ENCODE data around the gene SNHG17. TPM values are rescaled to one million over a fixed set of nuclear protein-coding genes. Genes with fewer than 3 reads are reported as not detected.
A peak's percentile ranks its signal among the peaks of the same experiment; 100 is the strongest.
"Not testable (repeated sequence)": the region's sequence is repeated elsewhere in the genome, so short reads cannot be mapped to it uniquely, and the experiment has no call there.

Gene SNHG17
- total and polyA plus RNA-seq, 9 of the 15 experiments (the other 6 are each of a cell fraction or from before 2014, with no cell fraction given), result 29.8 to 106 (median 57.7) TPM

DNA sequence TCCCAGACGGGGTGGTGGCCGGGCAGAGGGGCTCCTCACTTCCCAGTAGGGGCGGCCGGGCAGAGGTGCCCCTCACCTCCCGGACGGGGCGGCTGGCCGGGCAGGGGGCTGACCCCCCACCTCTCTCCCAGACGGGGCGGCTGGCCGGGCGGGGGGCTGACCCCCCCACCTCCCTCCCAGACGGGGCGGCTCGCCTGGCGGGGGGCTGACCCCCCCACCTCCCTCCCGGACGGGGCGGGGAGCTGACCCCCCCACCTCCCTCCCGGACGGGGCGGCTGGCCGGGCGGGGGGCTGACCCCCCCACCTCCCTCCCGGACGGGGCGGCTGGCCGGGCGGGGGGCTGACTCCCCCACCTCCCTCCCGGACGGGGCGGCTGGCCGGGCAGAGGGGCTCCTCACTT, 26.0 kb upstream of the SNHG17 start:
- no CpG with 5 or more reads among the region's 33 CpGs for WGBS (ENCODE audit: insufficient coverage, low coverage, missing lambda C conversion rate)
- H3K9me1 ChIP-seq (ENCODE audit: control insufficient read depth, insufficient read depth, low read length); H3K27ac ChIP-seq (ENCODE audit: extremely low read depth, low read depth, low read length); ATAC-seq; H3K4me2 ChIP-seq (ENCODE audit: insufficient read depth, low read length); H3K9ac ChIP-seq (ENCODE audit: insufficient read depth in 1 of 2, low read depth in 2 of 2, low read length in 2 of 2); H4K20me1 ChIP-seq (replicated peaks; ENCODE audit: control insufficient read depth, insufficient read depth, low read length); FAIRE-seq; intact Hi-C loops (cut with micrococcal nuclease); CTCF ChIA-PET (ENCODE audit: low intra/inter-chr PET ratio); in situ Hi-C loops (cut with MboI); H3K79me2 ChIP-seq (ENCODE audit: control insufficient read depth, insufficient read depth, low read length); H3K9me3 ChIP-seq (replicated peaks; ENCODE audit: control insufficient read depth, insufficient read depth, low read depth, low read length); BruUV-seq (replicated peaks); H3K4me3 ChIP-seq; H2AFZ ChIP-seq (ENCODE audit: low read depth, low read length); POLR2A ChIA-PET; H3K4me1 ChIP-seq (replicated peaks in 1 of 2; ENCODE audit: control insufficient read depth in 2 of 2, insufficient read depth in 2 of 2, low read length in 2 of 2); H3K36me3 ChIP-seq (ENCODE audit: control insufficient read depth, insufficient read depth, low read length); DNase-seq (ENCODE audit: extremely low read depth in 1 of 4, low spot score in 3 of 4): not testable (repeated sequence)
- H3K27me3 ChIP-seq (ENCODE audit: control insufficient read depth in 2 of 2, insufficient read depth in 2 of 2, low read length in 2 of 2), result peaks cover 4 to 15% of the 10 kb centered on the region in 2 experiments; a peak in 4 of 5 replicates

GRCh38 chr20:38460631-38461030, 25.5 kb upstream of the SNHG17 start:
- not testable (repeated sequence) for H3K27ac ChIP-seq (ENCODE audit: extremely low read depth, low read depth, low read length); ATAC-seq

More at GRCh38 chr20:38460631-38461030, 25.5 kb upstream of the SNHG17 start:
- CTCF ChIA-PET (ENCODE audit: low intra/inter-chr PET ratio); H3K36me3 ChIP-seq (ENCODE audit: control insufficient read depth, insufficient read depth, low read length); intact Hi-C loops (cut with micrococcal nuclease); H3K9me1 ChIP-seq (ENCODE audit: control insufficient read depth, insufficient read depth, low read length); H2AFZ ChIP-seq (ENCODE audit: low read depth, low read length); H3K9me3 ChIP-seq (replicated peaks; ENCODE audit: control insufficient read depth, insufficient read depth, low read depth, low read length); in situ Hi-C loops (cut with MboI); H3K79me2 ChIP-seq (ENCODE audit: control insufficient read depth, insufficient read depth, low read length); H3K4me3 ChIP-seq; FAIRE-seq; H3K4me2 ChIP-seq (ENCODE audit: insufficient read depth, low read length); DNase-seq (ENCODE audit: extremely low read depth in 1 of 4, low spot score in 3 of 4); BruUV-seq (replicated peaks); H4K20me1 ChIP-seq (replicated peaks; ENCODE audit: control insufficient read depth, insufficient read depth, low read length); H3K9ac ChIP-seq (ENCODE audit: insufficient read depth in 1 of 2, low read depth in 2 of 2, low read length in 2 of 2); H3K4me1 ChIP-seq (replicated peaks in 1 of 2; ENCODE audit: control insufficient read depth in 2 of 2, insufficient read depth in 2 of 2, low read length in 2 of 2); POLR2A ChIA-PET: not testable (repeated sequence)
- WGBS (ENCODE audit: insufficient coverage, low coverage, missing lambda C conversion rate), result no CpG with 5 or more reads among the region's 2 CpGs
- 0 out of 2 replicates have a peak, but pooled peaks have one; percentile 20 for TF ChIP-seq ZSCAN29 (IDR thresholded peaks at IDR 0.05)
- peak; percentile 51 for TF ChIP-seq CBFA2T3 (IDR thresholded peaks at IDR 0.05)
- TF ChIP-seq ZEB2 (IDR thresholded peaks at IDR 0.05), result 0 out of 2 replicates have a peak, but pooled peaks have one; percentile 7
- 0 out of 2 replicates have a peak, but pooled peaks have one; percentile 1 for TF ChIP-seq BCOR (IDR thresholded peaks at IDR 0.05)
- TF ChIP-seq, protein P1, sequence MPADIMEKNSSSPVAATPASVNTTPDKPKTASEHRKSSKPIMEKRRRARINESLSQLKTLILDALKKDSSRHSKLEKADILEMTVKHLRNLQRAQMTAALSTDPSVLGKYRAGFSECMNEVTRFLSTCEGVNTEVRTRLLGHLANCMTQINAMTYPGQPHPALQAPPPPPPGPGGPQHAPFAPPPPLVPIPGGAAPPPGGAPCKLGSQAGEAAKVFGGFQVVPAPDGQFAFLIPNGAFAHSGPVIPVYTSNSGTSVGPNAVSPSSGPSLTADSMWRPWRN (IDR thresholded peaks at IDR 0.05; ENCODE audit: low read depth), result 0 out of 2 replicates have a peak, but pooled peaks have one; percentile 5
- H3K27me3 ChIP-seq (ENCODE audit: control insufficient read depth in 2 of 2, insufficient read depth in 2 of 2, low read length in 2 of 2), result peaks cover 4 to 15% of the 10 kb centered on the region in 2 experiments; a peak in 4 of 5 replicates

Measured in K562 (cell line).